Mesendoderm (in vitro differentiated cells): Measurements from ENCODE around the gene KIDINS220.

Experiments
- DNase-seq: peaks from one replicate; pipeline ENCODE4 v3.0.0; 2013
- H2AK5ac ChIP-seq: 2 replicates; pipeline ENCODE4 v1.6.1; 2013; ENCODE audit warnings: low read length, inconsistent platforms
- H2BK120ac ChIP-seq: 2 replicates; pipeline ENCODE4 v1.6.1; 2013; ENCODE audit warnings: low read depth, mild to moderate bottlenecking, low read length, moderate library complexity, mixed read lengths
- H2BK15ac ChIP-seq: replicated peaks from 2 replicates; pipeline ENCODE4 v1.6.1; 2013; ENCODE audit warnings: low read depth, mild to moderate bottlenecking, moderate library complexity
- H2BK5ac ChIP-seq: 2 replicates; pipeline ENCODE4 v1.6.1; 2013; ENCODE audit warnings: low read length, inconsistent platforms
- H3K18ac ChIP-seq: 2 replicates; pipeline ENCODE4 v1.6.1; 2013; ENCODE audit warnings: mild to moderate bottlenecking, low read length, mixed read lengths
- H3K23ac ChIP-seq: one replicate; pipeline ENCODE4 v1.6.1; 2013; ENCODE audit warnings: low read length
- H3K27ac ChIP-seq: 2 replicates; pipeline ENCODE4 v1.5.1; 2013; ENCODE audit warnings: low read depth, mild to moderate bottlenecking, inconsistent platforms, low read length, moderate library complexity
- H3K27me3 ChIP-seq: 2 replicates; pipeline ENCODE4 v1.6.1; 2013; ENCODE audit warnings: low read length, control low read depth, mild to moderate bottlenecking, inconsistent platforms; ENCODE audit not compliant: insufficient read depth, poor library complexity
- H3K36me3 ChIP-seq: 2 replicates; pipeline ENCODE4 v1.6.1; 2013; ENCODE audit warnings: low read length, inconsistent platforms; ENCODE audit not compliant: control insufficient read depth, insufficient read depth
- H3K4ac ChIP-seq: one replicate; pipeline ENCODE4 v1.6.1; 2013; ENCODE audit warnings: low read depth, mild to moderate bottlenecking, low read length, moderate library complexity
- H3K4me1 ChIP-seq: 2 replicates; pipeline ENCODE4 v1.6.1; 2013; ENCODE audit warnings: low read depth, low read length, inconsistent platforms; ENCODE audit not compliant: control insufficient read depth
- H3K4me2 ChIP-seq: 2 replicates; pipeline ENCODE4 v1.6.1; 2013; ENCODE audit warnings: low read length
- H3K4me3 ChIP-seq: 2 replicates; pipeline ENCODE4 v1.5.1; 2013; ENCODE audit warnings: mild to moderate bottlenecking, low read length
- H3K56ac ChIP-seq: one replicate; pipeline ENCODE4 v1.6.1; 2013; ENCODE audit warnings: low read length
- H3K79me1 ChIP-seq: 2 replicates; pipeline ENCODE4 v1.6.1; 2013; ENCODE audit warnings: low read length, inconsistent platforms
- H3K79me2 ChIP-seq: 2 replicates; pipeline ENCODE4 v1.6.1; 2013; ENCODE audit warnings: mild to moderate bottlenecking, low read length; ENCODE audit not compliant: control insufficient read depth, insufficient read depth
- H3K9ac ChIP-seq: 2 replicates; pipeline ENCODE4 v1.6.1; 2013; ENCODE audit warnings: low read length, inconsistent platforms
- H4K5ac ChIP-seq: one replicate; pipeline ENCODE4 v1.6.1; 2013; ENCODE audit warnings: low read length
- H4K8ac ChIP-seq: one replicate; pipeline ENCODE4 v1.6.1; 2013; ENCODE audit warnings: low read depth, mild to moderate bottlenecking, control low read depth, low read length, moderate library complexity
- WGBS: extraction: QIAGEN DNeasy Blood & Tissue Kit; methylation state at CpG from one replicate; pipeline ENCODE4 v1.1.7; 2013; ENCODE audit warnings: low lambda C conversion rate, missing lambda C conversion rate; ENCODE audit not compliant: insufficient coverage; ENCODE audit errors: extremely low coverage; 5-methylcytosine and 5-hydroxymethylcytosine counted together

The KIDINS220 gene

GRCh38 chr2:8693157-8693821 is 144.1 kb downstream of the KIDINS220 start:
- Histone ChIP-seq H3K23ac (no peak overlapping the region), H3K79me2 (no peaks in the 10 kb centered on the region), H3K9ac (peak overlapping the region; percentile 25), H2BK5ac (no peak overlapping the region), H3K36me3 (no peaks in the 10 kb centered on the region), H2AK5ac (no peak overlapping the region), H3K27me3 (no peaks in the 10 kb centered on the region), H3K79me1 (no peaks in the 10 kb centered on the region), H3K4me3 (no peak overlapping the region), H4K5ac (no peak overlapping the region), H3K4me2 (peak overlapping the region; percentile 10), H3K27ac (no peak overlapping the region), H2BK15ac (no peak overlapping the region), H3K56ac (peak overlapping the region; percentile 66), H3K4me1 (no peaks in the 10 kb centered on the region), H4K8ac (no peak overlapping the region), H3K18ac (no peak overlapping the region), H3K4ac (no peak overlapping the region), H2BK120ac (no peak overlapping the region)
- peak; percentile 50 for DNase-seq
- whole genome bisulfite sequencing, result no CpG with 5 or more reads among the region's 30 CpGs

DNA sequence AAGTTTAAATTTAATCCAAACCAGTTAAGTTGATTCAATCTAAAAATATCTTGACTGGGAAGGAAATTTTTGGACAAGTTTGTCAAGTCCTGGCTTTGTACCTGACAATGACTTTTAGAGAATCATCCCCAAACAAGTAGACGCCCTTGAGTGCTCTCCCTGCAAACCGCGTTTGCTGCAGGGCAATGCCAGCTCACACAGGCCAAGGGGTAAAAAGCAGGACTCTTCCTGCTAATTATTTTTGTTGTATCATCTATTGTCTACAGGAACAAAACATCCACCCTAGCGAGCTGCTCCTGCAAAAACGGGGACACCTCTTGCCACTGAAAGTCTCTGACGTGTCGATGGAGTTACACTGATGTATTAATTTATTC is 144.6 kb downstream of the KIDINS220 start:
- Histone ChIP-seq H3K27me3 (no peaks in the 10 kb centered on the region), H3K4me1 (no peaks in the 10 kb centered on the region), H3K4ac (no peak overlapping the region), H3K18ac (no peak overlapping the region), H3K56ac (no peak overlapping the region), H3K79me2 (no peaks in the 10 kb centered on the region), H3K4me2 (no peak overlapping the region), H3K36me3 (no peaks in the 10 kb centered on the region), H3K79me1 (no peaks in the 10 kb centered on the region), H2AK5ac (no peak overlapping the region), H2BK120ac (no peak overlapping the region), H2BK5ac (no peak overlapping the region), H3K27ac (no peak overlapping the region), H3K4me3 (no peak overlapping the region), H4K5ac (no peak overlapping the region), H2BK15ac (no peak overlapping the region), H3K23ac (no peak overlapping the region), H4K8ac (no peak overlapping the region), H3K9ac (no peak overlapping the region)
- no peak for DNase-seq
- no CpG with 5 or more reads among the region's 7 CpGs for WGBS

GRCh38 chr2:8691859-8692437 is 145.5 kb downstream of the KIDINS220 start:
- H3K27ac ChIP-seq, result no peak overlapping the region
- no peaks in the 10 kb centered on the region for H3K4me1 ChIP-seq
- no peak overlapping the region for H3K4me3 ChIP-seq
- H2BK5ac ChIP-seq, result no peak overlapping the region
- no peak overlapping the region for H2BK120ac ChIP-seq
- no peak for DNase-seq
- H4K8ac ChIP-seq, result no peak overlapping the region
- no peak overlapping the region for H3K56ac ChIP-seq
- no peak overlapping the region for H3K4me2 ChIP-seq
- no peaks in the 10 kb centered on the region for H3K79me2 ChIP-seq
- H3K4ac ChIP-seq, result no peak overlapping the region
- no peak overlapping the region for H3K18ac ChIP-seq
- H3K27me3 ChIP-seq, result no peaks in the 10 kb centered on the region
- H2AK5ac ChIP-seq, result no peak overlapping the region
- no peak overlapping the region for H2BK15ac ChIP-seq
- H3K79me1 ChIP-seq, result no peaks in the 10 kb centered on the region
- no CpG with 5 or more reads among the region's 9 CpGs for WGBS
- H3K36me3 ChIP-seq, result no peaks in the 10 kb centered on the region
- H4K5ac ChIP-seq, result no peak overlapping the region
- H3K23ac ChIP-seq, result no peak overlapping the region
- H3K9ac ChIP-seq, result no peak overlapping the region

GRCh38 chr2:8685697-8686358 is 151.6 kb downstream of the KIDINS220 start:
- peak overlapping the region; percentile 81 for H3K56ac ChIP-seq
- H3K18ac ChIP-seq, result peak overlapping the region; percentile 91
- H3K27me3 ChIP-seq, result no peaks in the 10 kb centered on the region
- H3K4me1 ChIP-seq, result no peaks in the 10 kb centered on the region
- no peaks in the 10 kb centered on the region for H3K36me3 ChIP-seq
- H2AK5ac ChIP-seq, result no peak overlapping the region
- H3K27ac ChIP-seq, result peak overlapping the region; percentile 72
- no peak overlapping the region for H3K4me3 ChIP-seq
- H3K4me2 ChIP-seq, result peak overlapping the region; percentile 74
- H4K8ac ChIP-seq, result no peak overlapping the region
- DNase-seq, result peak; percentile 69
- H2BK5ac ChIP-seq, result no peak overlapping the region
- peak overlapping the region; percentile 48 for H3K4ac ChIP-seq
- no peaks in the 10 kb centered on the region for H3K79me1 ChIP-seq
- no peak overlapping the region for H3K23ac ChIP-seq
- H2BK120ac ChIP-seq, result peak overlapping the region; percentile 35
- no peak overlapping the region for H2BK15ac ChIP-seq
- H3K9ac ChIP-seq, result peak overlapping the region; percentile 60
- H3K79me2 ChIP-seq, result peaks cover 18% of the 10 kb centered on the region
- no peak overlapping the region for H4K5ac ChIP-seq
- no CpG with 5 or more reads among the region's 50 CpGs for WGBS

DNA sequence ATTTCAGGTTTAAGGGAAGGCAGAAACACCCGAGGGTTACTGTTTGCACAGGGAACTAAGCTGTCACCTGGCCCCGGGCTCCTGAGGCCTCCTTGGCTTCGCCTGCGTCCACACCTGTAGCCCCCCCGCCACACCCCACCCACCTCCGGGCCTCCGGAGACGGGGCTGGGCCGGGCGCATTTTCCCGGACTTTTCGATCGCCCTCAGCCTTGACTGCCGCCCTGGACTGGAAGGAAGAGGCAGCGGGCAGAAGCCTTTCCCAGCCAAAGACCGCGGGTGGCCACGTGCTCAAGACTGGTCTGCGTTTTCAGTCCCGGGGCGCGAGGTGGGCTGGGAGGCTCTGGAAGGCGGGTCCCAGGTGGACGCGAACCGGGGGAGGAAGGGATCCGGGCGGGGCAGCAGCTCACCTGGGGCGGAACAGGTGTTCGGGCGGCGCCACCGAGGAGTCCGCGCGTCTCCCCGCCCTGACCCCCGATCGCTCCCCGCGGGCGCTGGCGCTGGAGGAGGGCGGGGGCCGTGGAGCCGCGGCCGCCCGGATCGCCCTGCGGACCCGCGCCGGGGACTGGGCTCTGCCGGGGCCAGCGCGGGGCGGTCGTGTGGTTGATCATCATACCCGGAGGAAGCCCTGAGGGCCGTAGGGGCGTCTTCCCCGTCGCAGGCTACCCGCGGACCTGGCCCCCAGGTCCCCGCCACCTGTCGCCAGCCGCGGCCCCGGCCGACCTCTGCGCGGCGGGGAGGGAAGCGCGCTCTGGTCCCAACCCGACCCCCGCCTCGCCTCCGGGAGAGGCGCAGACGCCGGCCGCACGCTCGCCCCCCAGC is 152.3 kb downstream of the KIDINS220 start:
- Histone ChIP-seq H2AK5ac (no peak overlapping the region), H3K79me2 (peaks cover 18% of the 10 kb centered on the region), H3K4me2 (peak overlapping the region; percentile 74), H2BK120ac (peak overlapping the region; percentile 35), H3K27me3 (no peaks in the 10 kb centered on the region), H2BK15ac (no peak overlapping the region), H3K56ac (peak overlapping the region; percentile 81), H3K23ac (no peak overlapping the region), H3K27ac (peak overlapping the region; percentile 72), H4K8ac (no peak overlapping the region), H4K5ac (no peak overlapping the region), H2BK5ac (no peak overlapping the region), H3K4me1 (peaks cover 3% of the 10 kb centered on the region), H3K18ac (peak overlapping the region; percentile 91), H3K79me1 (no peaks in the 10 kb centered on the region), H3K36me3 (no peaks in the 10 kb centered on the region), H3K9ac (peak overlapping the region; percentile 60), H3K4ac (peak overlapping the region; percentile 48), H3K4me3 (no peak overlapping the region)
- peak; percentile 92 for DNase-seq
- no CpG with 5 or more reads among the region's 87 CpGs for WGBS
